ENCODE measurements around the gene NLK.

NLK gene

DNA sequence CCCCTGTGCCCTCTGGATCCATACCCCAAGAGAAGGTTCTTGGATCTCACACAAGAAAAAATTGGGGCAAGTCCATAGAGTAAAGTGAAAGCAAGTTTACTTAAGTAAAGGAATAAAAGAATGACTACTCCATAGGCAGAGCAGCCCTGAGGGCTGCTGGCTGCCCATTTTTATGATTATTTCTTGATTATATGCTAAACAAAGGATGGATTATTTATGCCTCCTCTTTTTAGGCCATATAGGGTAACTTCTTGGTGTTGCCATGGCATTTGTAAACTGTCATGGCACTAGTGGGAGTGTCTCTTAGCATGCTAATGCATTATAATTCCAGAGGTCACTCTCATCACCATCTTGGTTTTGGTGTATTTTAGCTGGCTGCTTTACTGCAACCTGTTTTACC is 70.8 kb downstream of the NLK start (continued):
- TF ChIP-seq, protein P1, sequence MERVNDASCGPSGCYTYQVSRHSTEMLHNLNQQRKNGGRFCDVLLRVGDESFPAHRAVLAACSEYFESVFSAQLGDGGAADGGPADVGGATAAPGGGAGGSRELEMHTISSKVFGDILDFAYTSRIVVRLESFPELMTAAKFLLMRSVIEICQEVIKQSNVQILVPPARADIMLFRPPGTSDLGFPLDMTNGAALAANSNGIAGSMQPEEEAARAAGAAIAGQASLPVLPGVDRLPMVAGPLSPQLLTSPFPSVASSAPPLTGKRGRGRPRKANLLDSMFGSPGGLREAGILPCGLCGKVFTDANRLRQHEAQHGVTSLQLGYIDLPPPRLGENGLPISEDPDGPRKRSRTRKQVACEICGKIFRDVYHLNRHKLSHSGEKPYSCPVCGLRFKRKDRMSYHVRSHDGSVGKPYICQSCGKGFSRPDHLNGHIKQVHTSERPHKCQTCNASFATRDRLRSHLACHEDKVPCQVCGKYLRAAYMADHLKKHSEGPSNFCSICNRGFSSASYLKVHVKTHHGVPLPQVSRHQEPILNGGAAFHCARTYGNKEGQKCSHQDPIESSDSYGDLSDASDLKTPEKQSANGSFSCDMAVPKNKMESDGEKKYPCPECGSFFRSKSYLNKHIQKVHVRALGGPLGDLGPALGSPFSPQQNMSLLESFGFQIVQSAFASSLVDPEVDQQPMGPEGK (CRISPR knock-in tag; IDR thresholded peaks at IDR 0.05; ENCODE audit: borderline replicate concordance), result no peak
- TF ChIP-seq ZC3H10 (CRISPR knock-in tag; IDR thresholded peaks at IDR 0.05) (no peak), RARB (CRISPR knock-in tag; IDR thresholded peaks at IDR 0.05) (no peak), ZFP30 (CRISPR knock-in tag; IDR thresholded peaks at IDR 0.05) (no peak)

DNA sequence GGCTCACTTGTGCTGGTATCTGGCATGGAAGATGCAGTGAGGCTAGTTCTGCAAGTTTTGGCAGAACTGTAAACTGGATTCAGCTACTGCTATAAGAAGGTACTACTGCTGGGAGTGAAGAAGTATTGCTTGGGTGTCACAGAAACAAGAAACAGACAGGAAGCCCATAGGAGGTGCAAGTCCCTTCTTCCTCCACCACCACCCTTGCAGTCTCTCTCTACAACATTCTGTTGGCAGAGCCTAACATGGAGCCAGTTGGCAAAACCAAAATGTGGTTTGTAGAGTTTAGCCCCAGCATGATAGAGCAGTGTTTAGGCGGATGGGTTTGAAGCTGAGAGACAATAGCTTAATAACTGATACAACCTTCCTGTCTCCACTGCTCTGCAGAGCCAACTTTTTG is 72.6 kb downstream of the NLK start:
- TF ChIP-seq, protein P1 (CRISPR knock-in tag; IDR thresholded peaks at IDR 0.05; ENCODE audit: borderline replicate concordance), result no peak
- no peak for TF ChIP-seq PPARA (CRISPR knock-in tag; IDR thresholded peaks at IDR 0.05; ENCODE audit: borderline replicate concordance)
- no peak for TF ChIP-seq ZFP3 (CRISPR knock-in tag; IDR thresholded peaks at IDR 0.05)
- TF ChIP-seq BACH2 (CRISPR knock-in tag; IDR thresholded peaks at IDR 0.05; ENCODE audit: borderline replicate concordance), result no peak
- TF ChIP-seq ARNTL (CRISPR knock-in tag; IDR thresholded peaks at IDR 0.05; ENCODE audit: borderline replicate concordance, low read depth), result no peak
- no peak for TF ChIP-seq SNAI2 (CRISPR knock-in tag; IDR thresholded peaks at IDR 0.05)
- no peak for TF ChIP-seq ISL1 (CRISPR knock-in tag; IDR thresholded peaks at IDR 0.05)
- no peak for ATAC-seq

- no peak for ATAC-seq
- TF ChIP-seq, protein P2, sequence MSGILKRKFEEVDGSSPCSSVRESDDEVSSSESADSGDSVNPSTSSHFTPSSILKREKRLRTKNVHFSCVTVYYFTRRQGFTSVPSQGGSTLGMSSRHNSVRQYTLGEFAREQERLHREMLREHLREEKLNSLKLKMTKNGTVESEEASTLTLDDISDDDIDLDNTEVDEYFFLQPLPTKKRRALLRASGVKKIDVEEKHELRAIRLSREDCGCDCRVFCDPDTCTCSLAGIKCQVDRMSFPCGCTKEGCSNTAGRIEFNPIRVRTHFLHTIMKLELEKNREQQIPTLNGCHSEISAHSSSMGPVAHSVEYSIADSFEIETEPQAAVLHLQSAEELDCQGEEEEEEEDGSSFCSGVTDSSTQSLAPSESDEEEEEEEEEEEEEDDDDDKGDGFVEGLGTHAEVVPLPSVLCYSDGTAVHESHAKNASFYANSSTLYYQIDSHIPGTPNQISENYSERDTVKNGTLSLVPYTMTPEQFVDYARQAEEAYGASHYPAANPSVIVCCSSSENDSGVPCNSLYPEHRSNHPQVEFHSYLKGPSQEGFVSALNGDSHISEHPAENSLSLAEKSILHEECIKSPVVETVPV (CRISPR knock-in tag; IDR thresholded peaks at IDR 0.05), result no peak
- no peak for TF ChIP-seq ZNF8 (CRISPR knock-in tag; IDR thresholded peaks at IDR 0.05)
- no peak for TF ChIP-seq CSDC2 (CRISPR knock-in tag; IDR thresholded peaks at IDR 0.05)
- no peak for TF ChIP-seq ESRRG (CRISPR knock-in tag; IDR thresholded peaks at IDR 0.05)
- no peak for TF ChIP-seq RARB (CRISPR knock-in tag; IDR thresholded peaks at IDR 0.05)
- no peak for TF ChIP-seq ZFP30 (CRISPR knock-in tag; IDR thresholded peaks at IDR 0.05)
- TF ChIP-seq, protein P3, sequence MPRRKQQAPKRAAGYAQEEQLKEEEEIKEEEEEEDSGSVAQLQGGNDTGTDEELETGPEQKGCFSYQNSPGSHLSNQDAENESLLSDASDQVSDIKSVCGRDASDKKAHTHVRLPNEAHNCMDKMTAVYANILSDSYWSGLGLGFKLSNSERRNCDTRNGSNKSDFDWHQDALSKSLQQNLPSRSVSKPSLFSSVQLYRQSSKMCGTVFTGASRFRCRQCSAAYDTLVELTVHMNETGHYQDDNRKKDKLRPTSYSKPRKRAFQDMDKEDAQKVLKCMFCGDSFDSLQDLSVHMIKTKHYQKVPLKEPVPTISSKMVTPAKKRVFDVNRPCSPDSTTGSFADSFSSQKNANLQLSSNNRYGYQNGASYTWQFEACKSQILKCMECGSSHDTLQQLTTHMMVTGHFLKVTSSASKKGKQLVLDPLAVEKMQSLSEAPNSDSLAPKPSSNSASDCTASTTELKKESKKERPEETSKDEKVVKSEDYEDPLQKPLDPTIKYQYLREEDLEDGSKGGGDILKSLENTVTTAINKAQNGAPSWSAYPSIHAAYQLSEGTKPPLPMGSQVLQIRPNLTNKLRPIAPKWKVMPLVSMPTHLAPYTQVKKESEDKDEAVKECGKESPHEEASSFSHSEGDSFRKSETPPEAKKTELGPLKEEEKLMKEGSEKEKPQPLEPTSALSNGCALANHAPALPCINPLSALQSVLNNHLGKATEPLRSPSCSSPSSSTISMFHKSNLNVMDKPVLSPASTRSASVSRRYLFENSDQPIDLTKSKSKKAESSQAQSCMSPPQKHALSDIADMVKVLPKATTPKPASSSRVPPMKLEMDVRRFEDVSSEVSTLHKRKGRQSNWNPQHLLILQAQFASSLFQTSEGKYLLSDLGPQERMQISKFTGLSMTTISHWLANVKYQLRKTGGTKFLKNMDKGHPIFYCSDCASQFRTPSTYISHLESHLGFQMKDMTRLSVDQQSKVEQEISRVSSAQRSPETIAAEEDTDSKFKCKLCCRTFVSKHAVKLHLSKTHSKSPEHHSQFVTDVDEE (CRISPR knock-in tag; IDR thresholded peaks at IDR 0.05), result no peak
These were observed 74.8 kb downstream of the NLK start for GRCh38 chr17:28117304-28117703.

DNA sequence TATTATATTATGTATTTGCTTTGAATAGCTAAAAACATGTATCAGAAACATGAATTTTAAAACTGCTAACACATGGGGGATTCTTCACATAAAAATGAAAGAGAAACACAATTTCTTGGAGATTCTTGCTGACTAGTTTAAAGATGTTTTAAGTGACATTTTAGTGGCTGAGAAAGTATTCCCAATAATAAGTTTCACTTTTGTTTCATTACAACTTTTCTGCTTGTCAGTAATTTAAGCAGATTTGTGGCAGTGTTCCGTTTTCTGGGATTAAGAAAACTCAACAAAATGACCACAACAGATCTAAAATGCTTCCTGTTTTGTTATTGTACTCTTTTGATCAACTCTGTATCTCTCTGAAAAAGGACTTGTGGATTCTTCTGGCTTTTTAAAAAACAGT is 75.9 kb downstream of the NLK start:
- no peak for TF ChIP-seq ZFP30 (CRISPR knock-in tag; IDR thresholded peaks at IDR 0.05)
- no peak for TF ChIP-seq TOX (CRISPR knock-in tag; IDR thresholded peaks at IDR 0.05; ENCODE audit: borderline replicate concordance)
- TF ChIP-seq ARNTL (CRISPR knock-in tag; IDR thresholded peaks at IDR 0.05; ENCODE audit: borderline replicate concordance, low read depth), result no peak
- no peak for ATAC-seq

- ATAC-seq, result no peak
- TF ChIP-seq ESRRG (CRISPR knock-in tag; IDR thresholded peaks at IDR 0.05), result no peak
- TF ChIP-seq BACH2 (CRISPR knock-in tag; IDR thresholded peaks at IDR 0.05; ENCODE audit: borderline replicate concordance), result no peak
- TF ChIP-seq TOX (CRISPR knock-in tag; IDR thresholded peaks at IDR 0.05; ENCODE audit: borderline replicate concordance), result no peak
- no peak for TF ChIP-seq ZFP30 (CRISPR knock-in tag; IDR thresholded peaks at IDR 0.05)
- TF ChIP-seq SNAI2 (CRISPR knock-in tag; IDR thresholded peaks at IDR 0.05), result no peak
- no peak for TF ChIP-seq ZNF70 (CRISPR knock-in tag; IDR thresholded peaks at IDR 0.05)
- no peak for TF ChIP-seq PPARA (CRISPR knock-in tag; IDR thresholded peaks at IDR 0.05; ENCODE audit: borderline replicate concordance)
- TF ChIP-seq, protein P3 (CRISPR knock-in tag; IDR thresholded peaks at IDR 0.05), result no peak
- no peak for TF ChIP-seq CSDC2 (CRISPR knock-in tag; IDR thresholded peaks at IDR 0.05)
- no peak for TF ChIP-seq ZNF565 (CRISPR knock-in tag; conservative IDR thresholded peaks at IDR 0.05; ENCODE audit: low read depth)
- no peak for TF ChIP-seq ZC3H10 (CRISPR knock-in tag; IDR thresholded peaks at IDR 0.05)
- TF ChIP-seq GLIS3 (CRISPR knock-in tag; IDR thresholded peaks at IDR 0.05), result no peak
- no peak for TF ChIP-seq TCF4 (CRISPR knock-in tag; IDR thresholded peaks at IDR 0.05; ENCODE audit: borderline replicate concordance)
- no peak for TF ChIP-seq OSR1 (CRISPR knock-in tag; IDR thresholded peaks at IDR 0.05)
- no peak for TF ChIP-seq RARB (CRISPR knock-in tag; IDR thresholded peaks at IDR 0.05)
- TF ChIP-seq ZNF8 (CRISPR knock-in tag; IDR thresholded peaks at IDR 0.05), result no peak
- TF ChIP-seq, protein P4, sequence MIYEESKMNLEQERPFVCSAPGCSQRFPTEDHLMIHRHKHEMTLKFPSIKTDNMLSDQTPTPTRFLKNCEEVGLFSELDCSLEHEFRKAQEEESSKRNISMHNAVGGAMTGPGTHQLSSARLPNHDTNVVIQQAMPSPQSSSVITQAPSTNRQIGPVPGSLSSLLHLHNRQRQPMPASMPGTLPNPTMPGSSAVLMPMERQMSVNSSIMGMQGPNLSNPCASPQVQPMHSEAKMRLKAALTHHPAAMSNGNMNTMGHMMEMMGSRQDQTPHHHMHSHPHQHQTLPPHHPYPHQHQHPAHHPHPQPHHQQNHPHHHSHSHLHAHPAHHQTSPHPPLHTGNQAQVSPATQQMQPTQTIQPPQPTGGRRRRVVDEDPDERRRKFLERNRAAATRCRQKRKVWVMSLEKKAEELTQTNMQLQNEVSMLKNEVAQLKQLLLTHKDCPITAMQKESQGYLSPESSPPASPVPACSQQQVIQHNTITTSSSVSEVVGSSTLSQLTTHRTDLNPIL (CRISPR knock-in tag; IDR thresholded peaks at IDR 0.05; ENCODE audit: low read depth), result no peak
These were observed 76.6 kb downstream of the NLK start for GRCh38 chr17:28119046-28119445.

All from SK-N-SH treated with all-trans-retinoic acid at 6 μM for 48 hours (cell line).